Subcutaneous adipose tissue (tissue), 4 donors: ENCODE measurements around the gene NADK. TPM values are rescaled to one million over a fixed set of nuclear protein-coding genes. Genes with fewer than 3 reads are reported as not detected.

Source experiments
- total RNA-seq, 4 donors: library from RNA; depleted of rRNA; stranded (reverse); fragments of >200 nt; gene quantifications; one replicate each; pipeline ENCODE4 v1.1.0, GENCODE V29; 2016
- TF ChIP-seq, protein P1 (sequence below): fragments of 450-650 bp; IDR thresholded peaks from one replicate; pipeline ENCODE4 v1.5.1; 2016; ENCODE audit warnings: low read depth, mild to moderate bottlenecking, control low read depth, antibody characterized with exemption, moderate library complexity

NADK gene
- total RNA-seq, 4 donors from 2014 or later: 98.8 to 147 (median 111) TPM

GRCh38 chr1:1780598-1781525 lies 2.6 kb upstream of the NADK start:
- TF ChIP-seq, protein P1, sequence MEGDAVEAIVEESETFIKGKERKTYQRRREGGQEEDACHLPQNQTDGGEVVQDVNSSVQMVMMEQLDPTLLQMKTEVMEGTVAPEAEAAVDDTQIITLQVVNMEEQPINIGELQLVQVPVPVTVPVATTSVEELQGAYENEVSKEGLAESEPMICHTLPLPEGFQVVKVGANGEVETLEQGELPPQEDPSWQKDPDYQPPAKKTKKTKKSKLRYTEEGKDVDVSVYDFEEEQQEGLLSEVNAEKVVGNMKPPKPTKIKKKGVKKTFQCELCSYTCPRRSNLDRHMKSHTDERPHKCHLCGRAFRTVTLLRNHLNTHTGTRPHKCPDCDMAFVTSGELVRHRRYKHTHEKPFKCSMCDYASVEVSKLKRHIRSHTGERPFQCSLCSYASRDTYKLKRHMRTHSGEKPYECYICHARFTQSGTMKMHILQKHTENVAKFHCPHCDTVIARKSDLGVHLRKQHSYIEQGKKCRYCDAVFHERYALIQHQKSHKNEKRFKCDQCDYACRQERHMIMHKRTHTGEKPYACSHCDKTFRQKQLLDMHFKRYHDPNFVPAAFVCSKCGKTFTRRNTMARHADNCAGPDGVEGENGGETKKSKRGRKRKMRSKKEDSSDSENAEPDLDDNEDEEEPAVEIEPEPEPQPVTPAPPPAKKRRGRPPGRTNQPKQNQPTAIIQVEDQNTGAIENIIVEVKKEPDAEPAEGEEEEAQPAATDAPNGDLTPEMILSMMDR: no peak

GRCh38 chr1:1779691-1780597 lies 1.7 kb upstream of the NADK start:
- TF ChIP-seq, protein P1: no peak

DNA sequence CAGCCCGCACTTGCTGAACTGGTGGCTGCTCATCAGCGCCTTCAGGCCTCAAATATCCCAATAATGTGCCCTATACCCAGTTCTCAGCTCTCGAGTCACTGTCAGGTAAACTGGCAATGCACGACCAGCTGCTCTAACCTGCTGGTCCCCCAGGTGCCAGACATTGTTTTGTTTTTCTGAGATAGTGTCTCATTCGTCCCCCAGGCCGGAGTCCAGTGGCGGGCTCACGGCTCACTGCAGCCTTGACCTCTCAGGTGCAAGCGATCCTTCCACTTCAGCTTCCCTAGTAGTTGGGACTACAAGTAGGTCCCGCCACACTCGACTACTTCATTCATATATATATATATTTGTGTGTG lies 1.0 kb upstream of the NADK start:
- TF ChIP-seq, protein P1: no peak

DNA sequence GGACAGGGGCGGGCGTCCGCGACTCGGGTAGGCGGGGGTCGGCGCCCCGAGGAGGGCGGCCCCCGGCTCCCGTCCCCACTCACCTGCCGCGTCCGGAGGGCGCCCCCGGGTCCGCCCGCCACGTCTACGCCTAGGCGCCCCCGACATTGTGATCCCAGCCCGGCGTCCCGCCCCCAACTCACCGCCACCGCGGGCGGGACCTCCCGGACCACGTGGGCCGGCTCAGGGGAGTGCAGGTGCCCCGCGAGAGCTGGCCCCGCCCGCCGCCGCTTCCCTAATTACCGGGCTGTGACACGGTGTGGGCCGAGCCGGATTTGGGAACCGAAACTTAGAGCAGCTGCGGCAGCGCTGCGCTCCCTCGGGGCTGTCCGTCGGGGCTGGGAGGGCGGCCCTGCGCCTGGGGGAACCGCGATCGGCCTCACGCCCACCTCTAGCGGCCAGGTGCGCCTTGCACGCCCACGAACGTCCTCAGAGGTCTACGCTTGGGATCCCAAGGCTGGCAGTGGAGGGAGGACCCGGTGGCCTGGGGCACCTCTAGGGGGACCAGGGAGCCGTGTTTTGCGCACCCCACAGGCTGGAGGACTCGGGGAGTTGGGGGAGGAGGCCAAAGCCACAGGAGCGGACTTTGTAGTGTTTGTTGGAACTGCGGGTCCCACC lies 521 bp upstream of the NADK start:
- TF ChIP-seq, protein P1: no peak

DNA sequence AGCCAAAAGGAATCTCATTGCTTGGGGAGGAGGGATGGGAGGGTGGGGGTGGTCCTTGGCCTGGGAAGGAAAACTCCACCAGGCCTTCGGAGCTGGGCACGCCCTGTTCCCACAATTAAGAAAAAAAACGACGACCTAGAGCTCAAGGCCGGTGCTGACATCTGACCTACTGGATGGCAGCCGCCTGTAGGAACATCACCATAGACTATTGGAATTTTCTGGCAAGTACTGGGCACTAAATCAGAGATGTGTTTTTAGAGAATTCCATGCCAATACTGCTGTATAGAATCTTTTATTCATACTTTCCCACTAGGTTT lies 729 bp downstream of the NADK start:
- TF ChIP-seq, protein P1: no peak

DNA sequence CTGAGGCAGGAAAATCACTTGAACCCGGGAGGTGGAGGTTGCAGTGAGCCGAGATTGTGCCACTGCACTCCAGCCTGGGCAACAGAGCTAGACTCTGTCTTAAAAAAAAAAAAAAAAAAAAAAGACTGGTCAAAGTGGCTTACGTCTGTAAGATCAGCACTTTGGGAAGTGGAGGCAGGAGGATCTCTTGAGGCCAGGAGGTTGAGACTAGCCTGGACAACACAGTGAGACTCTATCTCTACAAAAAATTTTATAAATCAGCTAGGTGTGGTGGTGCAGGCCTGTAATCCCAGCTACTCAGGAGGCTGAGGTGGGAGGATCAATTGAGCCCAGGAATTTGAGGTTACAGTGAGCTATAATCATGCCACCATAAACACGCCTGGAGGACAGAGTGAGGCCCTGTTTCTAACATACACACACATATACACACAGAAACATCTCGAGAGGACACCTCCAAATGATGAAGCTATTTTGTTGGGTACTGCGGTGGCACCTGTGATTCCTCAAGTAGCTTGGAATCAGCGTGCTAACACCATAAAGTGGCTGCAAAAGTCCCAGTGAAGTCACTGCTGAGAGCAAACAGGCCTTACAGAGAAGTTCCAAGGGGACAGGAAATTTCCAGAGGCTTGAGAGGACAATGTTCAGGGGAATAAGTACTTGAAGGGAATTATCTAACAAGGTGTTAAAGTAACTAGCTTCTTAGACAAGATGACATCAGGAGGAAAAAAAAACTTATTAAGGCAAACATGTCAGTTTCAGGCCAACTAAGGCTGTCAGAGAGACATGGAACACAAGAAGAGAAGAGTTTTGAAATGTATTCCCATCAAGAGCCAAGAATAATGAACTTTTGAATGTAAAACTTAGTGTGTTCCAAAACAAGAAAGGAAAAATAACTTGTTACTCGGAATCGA lies 1.3 kb downstream of the NADK start:
- TF ChIP-seq, protein P1: no peak
